Testis (tissue), 3 donors: ENCODE results near the gene ZFYVE1. TPM values are rescaled to one million over a fixed set of nuclear protein-coding genes. Genes with fewer than 3 reads are reported as not detected.

Experiments used
- DNase-seq: peaks from one replicate; pipeline ENCODE4 v3.0.0-alpha.2; 2019
- H3K27ac ChIP-seq, 2 donors: fragments of 200-600 bp; sonication (generic); one replicate each; pipeline ENCODE4 v1.5.1; 2019
- H3K27me3 ChIP-seq: fragments of 200-600 bp; sonication (generic); one replicate; pipeline ENCODE4 v1.5.1; 2019
- H3K36me3 ChIP-seq: fragments of 200-600 bp; sonication (generic); one replicate; pipeline ENCODE4 v1.5.1; 2017; ENCODE audit warnings: low read depth; ENCODE audit errors: missing control alignments
- H3K4me1 ChIP-seq: fragments of 200-600 bp; sonication (generic); one replicate; pipeline ENCODE4 v1.5.1; 2019
- H3K4me3 ChIP-seq, 2 donors: fragments of 200-600 bp; sonication (generic); one replicate each; pipeline ENCODE4 v1.5.1; 2017 to 2019
- H3K9me3 ChIP-seq: fragments of 200-600 bp; sonication (generic); one replicate; pipeline ENCODE4 v1.5.1; 2017
- CTCF ChIP-seq, 3 experiments: fragments of 450-650 bp in 2 of 3; fragments of 200-600 bp in 1 of 3; sonication (generic) in 1 of 3; IDR thresholded peaks; one replicate each; pipeline ENCODE4 v1.5.1; 2016 to 2019; ENCODE audit warnings: antibody characterized with exemption in 3 of 3, mild to moderate bottlenecking in 2 of 3, moderate library complexity in 1 of 3
- POLR2A ChIP-seq: fragments of 450-650 bp; IDR thresholded peaks from one replicate; pipeline ENCODE4 v1.6.1; 2017; ENCODE audit warnings: antibody characterized with exemption, mild to moderate bottlenecking, moderate library complexity
- WGBS, 2 donors: methylation state at CpG; one replicate each; pipeline ENCODE4 v1.1.5; 2018; 5-methylcytosine and 5-hydroxymethylcytosine counted together
- intact Hi-C: fragments of 100-400 bp; cut with DNase I; formaldehyde crosslinking; loops from one replicate; pipeline ENCODE4 v1.15.1; 2023; ENCODE audit warnings: low total_unique reads
- polyA plus RNA-seq: library from polyadenylated mRNA; stranded (reverse); fragments of 350-450 nt; fragmentation: Illumina TruSeq; extraction: RNeasy Lipid Tissue Mini Kit (QIAGEN cat#74804); gene quantifications from one replicate; pipeline ENCODE4 v1.2.3, GENCODE V29; 2014; ENCODE audit warnings: low read depth, low replicate concordance; ENCODE audit not compliant: insufficient read depth
- small RNA-seq, 2 donors: library from RNA; depleted of rRNA; stranded (forward); fragments of <200 nt; gene quantifications; one replicate each; pipeline ENCODE3, GENCODE V24; 2016
- total RNA-seq, 2 donors: library from RNA; depleted of rRNA; stranded (reverse); fragments of >200 nt; gene quantifications; one replicate each; pipeline ENCODE4 v1.2.3, GENCODE V29; 2016

The ZFYVE1 gene
- total and polyA plus RNA-seq, 3 donors from 2014 or later: 29.0 to 39.6 (median 30.6) TPM

GRCh38 chr14:72924337-72924736 lies 102.6 kb downstream of the ZFYVE1 start:
- H3K9me3 ChIP-seq: no peaks in the 10 kb centered on the region
- H3K27ac ChIP-seq: no peak overlapping the region
- no peak for DNase-seq
- no peak overlapping the region for H3K4me3 ChIP-seq
- H3K36me3 ChIP-seq: no peaks in the 10 kb centered on the region
- no peaks in the 10 kb centered on the region for H3K27me3 ChIP-seq
- intact Hi-C loops: no loop called here
- H3K4me1 ChIP-seq: peaks cover 5% of the 10 kb centered on the region
- TF ChIP-seq POLR2A: no peak
- no peak for TF ChIP-seq CTCF (IDR thresholded peaks at IDR 0.05)
- 44 to 49% methylated on average over 5 of the region's 5 CpGs for WGBS, 2 donors

- H3K27ac ChIP-seq: no peak overlapping the region
- TF ChIP-seq POLR2A (no peak), CTCF (IDR thresholded peaks at IDR 0.05) (no peak)
- DNase-seq: no peak
- H3K4me1 ChIP-seq: peaks cover 5% of the 10 kb centered on the region
- no peak overlapping the region for H3K4me3 ChIP-seq
- intact Hi-C loops: no loop called here
- H3K9me3 ChIP-seq: no peaks in the 10 kb centered on the region
- no peaks in the 10 kb centered on the region for H3K27me3 ChIP-seq
- H3K36me3 ChIP-seq: no peaks in the 10 kb centered on the region
Measured at GRCh38 chr14:72921396-72921795, 105.5 kb downstream of the ZFYVE1 start.

- TF ChIP-seq CTCF (IDR thresholded peaks at IDR 0.05): no peak
- TF ChIP-seq POLR2A: no peak
- no peaks in the 10 kb centered on the region for H3K9me3 ChIP-seq
- no peaks in the 10 kb centered on the region for H3K4me1 ChIP-seq
- no peak for DNase-seq
- H3K36me3 ChIP-seq: no peaks in the 10 kb centered on the region
- 84 to 92% methylated on average over 2 of the region's 2 CpGs for WGBS, 2 donors
- no peak overlapping the region for H3K27ac ChIP-seq
- no peak overlapping the region for H3K4me3 ChIP-seq
- H3K27me3 ChIP-seq: no peaks in the 10 kb centered on the region
- intact Hi-C loops: no loop called here
Measured at GRCh38 chr14:72920008-72920407, 106.9 kb downstream of the ZFYVE1 start.

Small RNAs within 50 kb of the gene (small RNA-seq; reads per million reads assigned to genes)
- 0 reads per million in 2 donors for gene RN7SL586P

Other genes starting within 250 kb of the ZFYVE1 start
- 10 to 100 TPM; 14.6 to 41.6 TPM for gene DPF3, start 133.0 kb downstream of the ZFYVE1 start, total RNA-seq
- gene DPF3, start 133.0 kb downstream of the ZFYVE1 start, polyA plus RNA-seq: 26.4 TPM
- 10 to 100 TPM; 35.6 to 38.0 TPM for gene DCAF4, start 100.6 kb downstream of the ZFYVE1 start, total RNA-seq
- 19.2 TPM for gene DCAF4, start 100.6 kb downstream of the ZFYVE1 start, polyA plus RNA-seq
- gene RBM25, start 31.4 kb upstream of the ZFYVE1 start, total RNA-seq: 100 to 1,000 TPM; 113 to 132 TPM
- gene RBM25, start 31.4 kb upstream of the ZFYVE1 start, polyA plus RNA-seq: 30.6 TPM
- gene PSEN1, start 109.4 kb upstream of the ZFYVE1 start, total RNA-seq: 10 to 100 TPM; 65.7 to 78.4 TPM
- gene PSEN1, start 109.4 kb upstream of the ZFYVE1 start, polyA plus RNA-seq: 94.9 TPM
- 10 to 100 TPM; 24.5 to 33.4 TPM for gene PAPLN, start 210.4 kb upstream of the ZFYVE1 start, total RNA-seq
- gene PAPLN, start 210.4 kb upstream of the ZFYVE1 start, polyA plus RNA-seq: 12.4 TPM